Measurements from ENCODE around the gene PSMD1. TPM values are rescaled to one million over a fixed set of nuclear protein-coding genes. Genes with fewer than 3 reads are reported as not detected.
"Not testable (repeated sequence)": the region's sequence is repeated elsewhere in the genome, so short reads cannot be mapped to it uniquely, and the experiment has no call there.

Gene PSMD1
- total RNA-seq, 1 donor from 2014 or later = 108 TPM

DNA sequence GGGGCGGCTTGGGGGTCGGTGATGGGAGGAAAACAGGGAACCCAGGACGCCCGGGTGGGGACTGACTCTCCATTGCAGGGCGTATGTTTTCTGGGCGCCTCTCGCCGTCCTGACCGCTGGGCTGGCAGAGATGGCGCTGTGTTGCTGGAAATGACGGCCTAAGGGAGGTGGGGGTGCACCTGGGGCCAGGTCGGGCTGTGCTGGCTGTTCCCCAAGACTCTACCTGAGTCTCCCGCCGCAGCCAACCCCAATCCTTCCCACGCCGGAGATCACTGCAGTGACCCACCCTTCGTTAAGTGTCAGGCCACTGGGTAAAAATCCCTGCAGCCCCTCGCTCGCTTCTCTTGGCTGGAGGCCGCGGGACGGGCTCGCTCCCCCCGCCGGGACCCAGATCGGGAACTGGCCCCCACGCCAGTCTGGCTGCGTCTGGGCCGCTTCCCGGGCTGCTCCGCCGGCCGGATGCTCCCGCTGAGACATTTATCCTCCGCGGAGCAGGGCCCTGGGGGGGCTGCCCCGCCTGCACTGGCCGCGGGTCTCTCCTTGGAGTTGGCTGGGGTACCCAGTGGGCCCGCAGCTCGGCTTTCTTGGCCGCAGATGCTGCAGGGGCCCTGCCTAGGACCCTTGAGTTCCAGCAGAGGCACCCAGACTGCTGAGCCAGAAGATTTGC lies 134.0 kb downstream of the PSMD1 start:
- DNase-seq (ENCODE audit: low spot score) = no peak
- TF ChIP-seq, protein P1, sequence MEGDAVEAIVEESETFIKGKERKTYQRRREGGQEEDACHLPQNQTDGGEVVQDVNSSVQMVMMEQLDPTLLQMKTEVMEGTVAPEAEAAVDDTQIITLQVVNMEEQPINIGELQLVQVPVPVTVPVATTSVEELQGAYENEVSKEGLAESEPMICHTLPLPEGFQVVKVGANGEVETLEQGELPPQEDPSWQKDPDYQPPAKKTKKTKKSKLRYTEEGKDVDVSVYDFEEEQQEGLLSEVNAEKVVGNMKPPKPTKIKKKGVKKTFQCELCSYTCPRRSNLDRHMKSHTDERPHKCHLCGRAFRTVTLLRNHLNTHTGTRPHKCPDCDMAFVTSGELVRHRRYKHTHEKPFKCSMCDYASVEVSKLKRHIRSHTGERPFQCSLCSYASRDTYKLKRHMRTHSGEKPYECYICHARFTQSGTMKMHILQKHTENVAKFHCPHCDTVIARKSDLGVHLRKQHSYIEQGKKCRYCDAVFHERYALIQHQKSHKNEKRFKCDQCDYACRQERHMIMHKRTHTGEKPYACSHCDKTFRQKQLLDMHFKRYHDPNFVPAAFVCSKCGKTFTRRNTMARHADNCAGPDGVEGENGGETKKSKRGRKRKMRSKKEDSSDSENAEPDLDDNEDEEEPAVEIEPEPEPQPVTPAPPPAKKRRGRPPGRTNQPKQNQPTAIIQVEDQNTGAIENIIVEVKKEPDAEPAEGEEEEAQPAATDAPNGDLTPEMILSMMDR (IDR thresholded peaks at IDR 0.05) = peak; percentile 36
- no peaks in the 10 kb centered on the region for H3K36me3 Mint-ChIP-seq (ENCODE audit: low read depth)
- H3K4me3 Mint-ChIP-seq (ENCODE audit: unreplicated experiment) = peak overlapping the region; percentile 59
- no peaks in the 10 kb centered on the region for H3K9me3 Mint-ChIP-seq (ENCODE audit: low read depth)
- H3K4me1 Mint-ChIP-seq (ENCODE audit: low read depth) = peaks cover 70% of the 10 kb centered on the region
- H3K27ac Mint-ChIP-seq (ENCODE audit: unreplicated experiment) = peak overlapping the region; percentile 97
- no peaks in the 10 kb centered on the region for H3K27me3 Mint-ChIP-seq (ENCODE audit: low read depth)

DNA sequence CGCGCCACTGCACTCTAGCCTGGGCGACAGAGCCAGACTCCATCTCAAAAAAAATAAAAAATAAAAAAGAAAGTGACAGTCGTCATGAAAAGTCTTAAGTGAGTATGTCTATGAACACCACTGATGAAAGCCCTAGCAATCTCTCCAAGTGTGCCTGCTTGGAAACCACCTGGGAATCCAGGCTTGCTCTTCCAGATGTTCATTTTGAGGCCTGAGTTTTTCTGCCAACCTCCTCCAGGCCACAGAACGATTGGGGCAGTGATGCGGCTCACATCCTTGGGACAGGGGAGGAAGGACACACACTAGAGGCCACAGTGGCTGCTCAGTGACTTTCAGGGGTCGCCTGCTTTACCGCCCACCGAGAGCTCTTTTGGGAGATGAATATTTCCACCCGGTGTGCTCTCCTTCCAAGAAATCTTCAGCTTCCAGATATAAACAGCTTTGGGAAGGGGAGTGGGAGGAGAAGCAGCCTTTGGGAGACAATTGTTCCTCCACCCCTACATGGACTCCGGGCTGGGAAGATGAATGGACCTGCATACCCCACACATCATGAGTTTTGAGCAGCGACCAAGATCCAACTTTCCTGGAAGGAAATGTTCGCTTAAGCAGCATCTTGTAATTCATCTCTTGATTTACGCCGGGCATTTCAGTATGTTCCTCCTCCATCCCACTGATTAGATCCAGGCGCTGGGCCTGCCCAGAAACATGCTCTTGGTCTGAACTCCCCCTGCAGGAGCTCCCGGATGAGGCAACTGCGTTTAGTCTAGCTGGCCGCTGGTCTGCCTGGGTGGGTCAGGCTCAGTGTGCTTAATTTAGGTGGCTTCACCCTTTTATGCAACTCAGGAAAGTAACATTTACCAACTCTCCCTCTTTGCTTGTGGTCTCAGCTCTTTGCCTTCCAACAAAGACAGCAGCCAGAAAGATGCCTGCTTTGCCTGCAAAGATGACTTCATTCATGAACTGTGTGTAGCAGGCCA lies 135.5 kb downstream of the PSMD1 start:
- H3K4me1 Mint-ChIP-seq (ENCODE audit: low read depth) = peaks cover 59% of the 10 kb centered on the region
- TF ChIP-seq, protein P1 (IDR thresholded peaks at IDR 0.05) = peak; percentile 86
- peaks cover 2% of the 10 kb centered on the region for H3K36me3 Mint-ChIP-seq (ENCODE audit: low read depth)
- no peak overlapping the region for H3K4me3 Mint-ChIP-seq (ENCODE audit: unreplicated experiment)
- peak overlapping the region; percentile 97 for H3K27ac Mint-ChIP-seq (ENCODE audit: unreplicated experiment)
- no peak for DNase-seq (ENCODE audit: low spot score)
- H3K27me3 Mint-ChIP-seq (ENCODE audit: low read depth) = no peaks in the 10 kb centered on the region
- no peaks in the 10 kb centered on the region for H3K9me3 Mint-ChIP-seq (ENCODE audit: low read depth)

DNA sequence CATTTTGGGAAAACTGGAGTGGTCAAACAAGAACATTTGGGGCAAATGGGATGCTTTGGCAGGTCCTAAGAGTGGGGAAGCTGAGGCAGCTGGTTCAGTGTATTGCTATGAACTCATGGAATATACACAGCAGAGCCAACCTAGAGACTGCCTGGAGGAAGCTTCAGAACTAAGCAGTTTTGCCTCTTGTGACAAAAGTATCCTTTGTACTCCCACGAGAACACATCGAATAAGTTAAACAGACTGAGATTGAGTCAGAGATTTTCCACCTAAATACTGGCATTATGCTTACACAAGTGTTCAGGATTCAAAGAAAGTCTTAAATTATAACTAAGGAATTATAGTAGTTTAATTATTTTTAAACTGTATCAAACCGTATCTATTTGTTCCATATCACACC lies 136.5 kb downstream of the PSMD1 start:
- H3K9me3 Mint-ChIP-seq (ENCODE audit: low read depth) = no peaks in the 10 kb centered on the region
- no peaks in the 10 kb centered on the region for H3K27me3 Mint-ChIP-seq (ENCODE audit: low read depth)
- TF ChIP-seq, protein P1 (IDR thresholded peaks at IDR 0.05) = no peak
- H3K36me3 Mint-ChIP-seq (ENCODE audit: low read depth) = peaks cover 2% of the 10 kb centered on the region
- peak overlapping the region; percentile 69 for H3K27ac Mint-ChIP-seq (ENCODE audit: unreplicated experiment)
- no peak overlapping the region for H3K4me3 Mint-ChIP-seq (ENCODE audit: unreplicated experiment)
- H3K4me1 Mint-ChIP-seq (ENCODE audit: low read depth) = peaks cover 57% of the 10 kb centered on the region
- no peak for DNase-seq (ENCODE audit: low spot score)

DNA sequence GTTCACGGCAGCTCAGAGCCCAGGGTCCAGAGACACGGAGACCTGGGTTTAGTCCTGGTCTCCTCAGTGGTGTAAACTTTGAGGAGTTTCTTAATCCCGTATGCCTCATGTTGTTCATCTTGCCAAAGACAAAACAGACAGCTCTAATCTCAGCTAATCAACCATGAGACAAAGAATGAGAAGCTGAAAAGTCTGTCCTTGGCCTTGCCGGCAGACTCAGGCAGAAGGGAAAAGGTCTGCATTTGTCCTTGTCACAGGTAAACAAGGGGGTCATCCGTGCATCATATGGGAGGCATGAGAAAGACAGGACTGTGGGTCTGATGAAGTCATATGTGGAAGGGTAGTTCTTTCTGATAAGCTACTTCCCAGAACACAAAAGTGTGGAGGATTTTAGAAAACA lies 139.9 kb downstream of the PSMD1 start:
- H3K27me3 Mint-ChIP-seq (ENCODE audit: low read depth) = no peaks in the 10 kb centered on the region
- no peaks in the 10 kb centered on the region for H3K9me3 Mint-ChIP-seq (ENCODE audit: low read depth)
- peak overlapping the region; percentile 7 for H3K4me3 Mint-ChIP-seq (ENCODE audit: unreplicated experiment)
- peak; percentile 26 for DNase-seq (ENCODE audit: low spot score)
- TF ChIP-seq, protein P1 (IDR thresholded peaks at IDR 0.05) = no peak
- H3K27ac Mint-ChIP-seq (ENCODE audit: unreplicated experiment) = peak overlapping the region; percentile 32
- H3K36me3 Mint-ChIP-seq (ENCODE audit: low read depth) = peaks cover 10% of the 10 kb centered on the region
- peaks cover 52% of the 10 kb centered on the region for H3K4me1 Mint-ChIP-seq (ENCODE audit: low read depth)

DNA sequence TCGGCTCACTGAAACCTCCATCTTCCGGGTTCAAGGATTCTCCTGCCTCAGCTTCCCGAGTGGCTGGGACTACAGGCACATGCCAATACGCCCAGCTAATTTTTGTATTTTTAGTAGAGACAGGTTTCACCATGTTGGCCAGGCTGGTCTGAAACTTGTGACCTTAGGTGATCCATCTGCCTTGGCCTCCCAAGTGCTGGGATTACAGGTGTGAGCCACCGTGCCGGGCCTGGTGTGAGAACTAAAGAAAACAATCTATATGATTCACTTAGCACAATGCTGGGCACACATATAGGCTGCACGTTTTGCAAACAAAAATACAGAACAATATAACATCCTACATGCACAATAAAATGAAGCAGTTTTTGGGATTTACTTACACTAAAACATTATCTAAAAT lies 140.5 kb downstream of the PSMD1 start:
- peaks cover 49% of the 10 kb centered on the region for H3K4me1 Mint-ChIP-seq (ENCODE audit: low read depth)
- H3K9me3 Mint-ChIP-seq (ENCODE audit: low read depth); H3K27me3 Mint-ChIP-seq (ENCODE audit: low read depth); DNase-seq (ENCODE audit: low spot score); H3K27ac Mint-ChIP-seq (ENCODE audit: unreplicated experiment): not testable (repeated sequence)
- H3K36me3 Mint-ChIP-seq (ENCODE audit: low read depth) = peaks cover 11% of the 10 kb centered on the region
- H3K4me3 Mint-ChIP-seq (ENCODE audit: unreplicated experiment) = peak overlapping the region; percentile 85
